Vagina (tissue), 2 donors: Measurements from ENCODE around the gene C1QL1. TPM values are rescaled to one million over a fixed set of nuclear protein-coding genes. Genes with fewer than 3 reads are reported as not detected.

Source experiments
- DNase-seq, 2 donors: peaks; one replicate each; pipeline ENCODE4 v3.0.0-alpha.2; 2017; ENCODE audit errors: extremely low spot score in 2 of 2
- H3K27ac ChIP-seq: fragments of 200-600 bp; sonication (generic); one replicate; pipeline ENCODE4 v1.5.1; 2019
- H3K27me3 ChIP-seq: fragments of 200-600 bp; sonication (generic); one replicate; pipeline ENCODE4 v1.5.1; 2019
- H3K36me3 ChIP-seq, 2 donors: fragments of 200-600 bp; sonication (generic); one replicate each; pipeline ENCODE4 v1.5.1; 2017 to 2019
- H3K4me1 ChIP-seq: fragments of 200-600 bp; sonication (generic); one replicate; pipeline ENCODE4 v1.5.1; 2019
- H3K4me3 ChIP-seq, 2 donors: fragments of 200-600 bp; sonication (generic); 1 replicate in 1 of 2; 2 replicates in 1 of 2; pipeline ENCODE4 v1.5.1; 2016 to 2019
- H3K9me3 ChIP-seq: fragments of 200-600 bp; sonication (generic); one replicate; pipeline ENCODE4 v1.5.1; 2019
- POLR2A ChIP-seq, 2 donors: fragments of 450-650 bp; IDR thresholded peaks; one replicate each; pipeline ENCODE4 v1.6.1; 2017; ENCODE audit warnings: antibody characterized with exemption in 2 of 2, mild to moderate bottlenecking in 2 of 2, moderate library complexity in 2 of 2
- POLR2AphosphoS5 ChIP-seq, 2 donors: sonication (generic); formaldehyde crosslinking; IDR thresholded peaks; one replicate each; pipeline ENCODE4 v1.9.0; 2017; ENCODE audit warnings: antibody characterized with exemption in 2 of 2, mild to moderate bottlenecking in 2 of 2, low read depth in 1 of 2; ENCODE audit not compliant: insufficient read depth in 1 of 2
- intact Hi-C: fragments of 100-400 bp; cut with DNase I; formaldehyde crosslinking; loops from one replicate; pipeline ENCODE4 v1.15.1; 2023
- total RNA-seq: library from RNA; depleted of rRNA; stranded (reverse); fragments of >200 nt; gene quantifications from one replicate; pipeline ENCODE4 v1.2.3, GENCODE V29; 2016
- TF ChIP-seq, protein P1 (sequence below), 3 experiments: fragments of 450-650 bp in 2 of 3; fragments of 200-600 bp in 1 of 3; sonication (generic) in 1 of 3; IDR thresholded peaks; one replicate each; pipeline ENCODE4 v1.5.1; 2017 to 2019; ENCODE audit warnings: antibody characterized with exemption in 3 of 3, mild to moderate bottlenecking in 2 of 3, moderate library complexity in 2 of 3

Gene C1QL1
- total RNA-seq, 1 donor from 2014 or later, result 6.9 TPM

DNA sequence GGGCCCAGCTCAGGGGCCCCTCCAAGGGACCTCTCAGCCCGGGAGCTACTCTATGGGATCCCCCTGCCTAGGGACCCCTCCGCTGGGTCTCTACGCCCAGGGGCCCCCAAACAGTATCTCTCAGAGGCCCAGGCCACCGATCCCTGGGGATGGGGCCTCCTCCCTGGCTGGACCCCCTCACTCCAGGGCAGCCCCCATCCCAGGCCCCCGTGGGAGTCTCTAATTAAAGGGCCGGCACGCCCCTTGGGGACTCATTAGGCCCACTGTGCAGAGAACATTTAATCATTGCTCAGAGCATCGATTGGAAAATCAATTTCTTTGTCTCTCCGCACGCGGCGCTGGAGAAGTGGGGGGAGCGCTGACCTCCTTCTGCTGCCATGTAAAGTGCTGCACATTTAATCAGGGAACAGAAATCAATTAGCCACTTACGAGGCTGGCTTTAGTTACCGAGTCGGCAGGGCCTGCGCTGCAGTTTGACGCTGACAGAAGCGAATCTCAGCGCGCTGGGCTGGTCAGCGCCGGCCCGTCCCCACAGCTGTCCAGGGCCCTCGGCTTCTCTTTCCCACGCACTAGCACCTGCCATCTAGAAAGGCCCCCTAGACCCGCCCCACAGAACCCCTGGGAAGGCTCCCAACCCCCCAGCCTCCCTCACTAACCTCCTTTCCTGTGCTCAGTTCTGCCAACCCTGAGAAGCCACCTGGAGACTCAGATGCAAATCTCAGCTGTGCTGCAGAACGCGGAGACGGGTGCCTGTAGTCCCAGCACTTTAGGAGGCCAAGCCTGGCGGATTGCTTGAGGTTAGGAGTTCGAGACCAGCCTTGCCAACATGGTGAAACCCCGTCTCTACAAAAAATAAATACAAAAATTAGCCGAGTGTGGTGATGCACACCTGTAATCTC is 20.2 kb upstream of the C1QL1 start:
- no peaks in the 10 kb centered on the region for H3K27me3 ChIP-seq
- H3K4me1 ChIP-seq, result peaks cover 5% of the 10 kb centered on the region
- H3K9me3 ChIP-seq, result no peaks in the 10 kb centered on the region
- TF ChIP-seq, protein P1, sequence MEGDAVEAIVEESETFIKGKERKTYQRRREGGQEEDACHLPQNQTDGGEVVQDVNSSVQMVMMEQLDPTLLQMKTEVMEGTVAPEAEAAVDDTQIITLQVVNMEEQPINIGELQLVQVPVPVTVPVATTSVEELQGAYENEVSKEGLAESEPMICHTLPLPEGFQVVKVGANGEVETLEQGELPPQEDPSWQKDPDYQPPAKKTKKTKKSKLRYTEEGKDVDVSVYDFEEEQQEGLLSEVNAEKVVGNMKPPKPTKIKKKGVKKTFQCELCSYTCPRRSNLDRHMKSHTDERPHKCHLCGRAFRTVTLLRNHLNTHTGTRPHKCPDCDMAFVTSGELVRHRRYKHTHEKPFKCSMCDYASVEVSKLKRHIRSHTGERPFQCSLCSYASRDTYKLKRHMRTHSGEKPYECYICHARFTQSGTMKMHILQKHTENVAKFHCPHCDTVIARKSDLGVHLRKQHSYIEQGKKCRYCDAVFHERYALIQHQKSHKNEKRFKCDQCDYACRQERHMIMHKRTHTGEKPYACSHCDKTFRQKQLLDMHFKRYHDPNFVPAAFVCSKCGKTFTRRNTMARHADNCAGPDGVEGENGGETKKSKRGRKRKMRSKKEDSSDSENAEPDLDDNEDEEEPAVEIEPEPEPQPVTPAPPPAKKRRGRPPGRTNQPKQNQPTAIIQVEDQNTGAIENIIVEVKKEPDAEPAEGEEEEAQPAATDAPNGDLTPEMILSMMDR (IDR thresholded peaks at IDR 0.05), result no peak
- TF ChIP-seq POLR2AphosphoS5 (IDR thresholded peaks at IDR 0.05; ENCODE audit: insufficient read depth in 1 of 2, low read depth in 1 of 2) (no peak), POLR2A (IDR thresholded peaks at IDR 0.05) (no peak)
- intact Hi-C loops, result no loop called here
- no peak overlapping the region for H3K27ac ChIP-seq
- H3K4me3 ChIP-seq, result no peak overlapping the region
- DNase-seq, result no peak
- no peaks in the 10 kb centered on the region for H3K36me3 ChIP-seq

DNA sequence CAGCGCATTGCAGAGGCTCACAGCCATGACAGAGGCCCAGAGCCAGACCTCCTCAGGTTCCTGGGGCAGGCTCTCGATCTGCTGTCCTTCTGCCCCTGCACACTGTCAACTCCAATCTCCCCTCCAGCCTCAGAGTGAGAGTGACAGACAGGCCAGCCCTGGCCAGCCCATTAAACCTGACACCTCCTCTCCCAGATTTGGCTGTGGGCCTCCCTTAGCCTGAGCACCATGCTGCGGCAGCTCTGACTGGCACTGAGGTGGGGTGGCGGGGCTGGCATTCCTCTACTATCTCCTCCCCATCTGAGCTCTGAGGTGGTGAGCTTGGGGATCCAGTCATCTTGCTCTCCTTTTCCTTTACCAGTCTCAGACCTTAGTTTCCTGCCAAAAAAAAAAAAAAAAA is 15.5 kb upstream of the C1QL1 start:
- TF ChIP-seq, protein P1 (IDR thresholded peaks at IDR 0.05), result no peak
- no peak for TF ChIP-seq POLR2AphosphoS5 (IDR thresholded peaks at IDR 0.05; ENCODE audit: insufficient read depth in 1 of 2, low read depth in 1 of 2)
- Histone ChIP-seq H3K4me1 (peaks cover 40% of the 10 kb centered on the region), H3K27me3 (no peaks in the 10 kb centered on the region), H3K36me3 (no peaks in the 10 kb centered on the region), H3K27ac (no peak overlapping the region), H3K4me3 (no peak overlapping the region), H3K9me3 (no peaks in the 10 kb centered on the region)
- DNase-seq, result no peak
- intact Hi-C loops, result no loop called here

DNA sequence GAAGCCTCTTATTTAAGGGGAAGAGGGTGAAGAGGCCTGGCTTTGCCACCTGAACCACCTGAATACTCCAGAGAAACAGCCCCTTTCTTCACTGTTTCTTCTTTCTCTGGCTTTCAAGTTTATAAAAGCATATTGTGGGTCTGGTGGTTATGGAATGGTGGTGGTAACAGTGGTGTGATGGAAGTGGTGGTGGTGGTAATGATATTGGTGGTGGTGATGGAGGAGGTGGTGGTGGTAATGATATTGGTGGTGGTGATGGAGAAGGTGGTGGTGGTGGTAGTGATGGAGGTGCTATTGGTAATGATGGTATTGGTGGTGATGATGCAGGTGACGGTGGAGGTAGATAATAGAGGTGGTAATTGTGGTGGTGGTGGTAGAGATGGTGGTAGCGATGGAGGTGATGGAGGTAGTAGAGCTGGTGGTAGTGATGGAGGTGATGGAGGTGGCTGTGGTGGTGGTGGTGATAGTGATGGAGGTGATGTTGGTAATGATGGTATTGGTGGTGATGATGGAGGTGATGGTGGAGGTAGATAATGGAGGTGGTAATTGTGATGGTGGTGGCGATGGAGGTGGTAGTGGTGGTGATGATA is 14.1 kb upstream of the C1QL1 start:
- Histone ChIP-seq H3K9me3 (no peaks in the 10 kb centered on the region), H3K36me3 (no peaks in the 10 kb centered on the region), H3K4me1 (peaks cover 46% of the 10 kb centered on the region), H3K4me3 (no peak overlapping the region), H3K27me3 (no peaks in the 10 kb centered on the region), H3K27ac (peak overlapping the region; percentile 78)
- intact Hi-C loops, result no loop called here
- DNase-seq, result no peak
- TF ChIP-seq, protein P1 (IDR thresholded peaks at IDR 0.05), result no peak
- TF ChIP-seq POLR2A (IDR thresholded peaks at IDR 0.05) (no peak), POLR2AphosphoS5 (IDR thresholded peaks at IDR 0.05; ENCODE audit: insufficient read depth in 1 of 2, low read depth in 1 of 2) (no peak)

DNA sequence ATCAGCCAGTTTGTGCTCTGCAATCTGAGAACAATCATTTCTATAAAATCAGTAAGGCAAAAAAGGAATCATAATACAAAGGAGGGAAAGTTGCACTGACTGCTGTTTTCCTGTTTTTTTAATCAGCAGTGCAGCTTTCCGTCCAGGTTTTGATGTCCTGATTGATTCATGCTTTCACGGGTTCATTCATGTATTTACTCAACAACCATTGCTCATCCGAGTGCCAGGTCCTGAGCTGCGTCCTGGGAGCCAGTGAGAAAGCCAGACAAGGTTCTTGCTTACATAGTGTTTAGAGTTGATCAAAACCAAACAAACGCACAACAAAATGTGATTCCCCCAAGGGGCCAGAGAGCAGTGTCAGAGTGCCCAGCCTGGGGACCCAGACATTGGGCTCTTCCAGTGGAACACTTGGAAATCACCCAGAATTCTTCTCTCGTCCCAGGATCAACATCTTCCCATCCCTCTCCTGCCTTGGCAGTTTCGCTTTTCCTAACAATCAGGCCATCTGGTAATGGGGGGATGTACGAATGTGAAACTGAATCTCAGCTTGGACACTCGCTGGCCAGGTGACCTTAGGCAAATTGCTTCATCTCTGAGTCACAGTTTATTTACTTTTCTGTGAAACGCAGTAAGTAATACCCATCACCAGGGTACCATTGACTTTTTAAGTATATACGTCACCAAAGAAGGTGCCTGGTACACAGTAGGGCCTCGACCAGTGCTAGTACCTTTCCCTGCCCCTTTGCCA is 13.3 kb upstream of the C1QL1 start:
- intact Hi-C loops, result no loop called here
- Histone ChIP-seq H3K4me1 (peaks cover 46% of the 10 kb centered on the region), H3K4me3 (peak overlapping the region; percentile 18 to 19), H3K27me3 (no peaks in the 10 kb centered on the region), H3K9me3 (no peaks in the 10 kb centered on the region), H3K27ac (peak overlapping the region; percentile 78), H3K36me3 (no peaks in the 10 kb centered on the region)
- TF ChIP-seq, protein P1 (IDR thresholded peaks at IDR 0.05), result no peak
- TF ChIP-seq POLR2A (IDR thresholded peaks at IDR 0.05), result no peak
- no peak for TF ChIP-seq POLR2AphosphoS5 (IDR thresholded peaks at IDR 0.05; ENCODE audit: insufficient read depth in 1 of 2, low read depth in 1 of 2)
- DNase-seq, result no peak
